Fibroblast of lung (primary cell): ENCODE measurements around the gene WDR31.

Experiments
- CTCF ChIP-seq, 2 donors: IDR thresholded peaks in 1 of 2; conservative IDR thresholded peaks in 1 of 2; 1 replicate in 1 of 2; 2 replicates in 1 of 2; pipeline ENCODE4 v1.5.1; 2011 to 2012; ENCODE audit warnings: low read length in 2 of 2, control low read depth in 1 of 2, inconsistent platforms in 1 of 2, low read depth in 1 of 2, mild to moderate bottlenecking in 1 of 2
- EZH2 ChIP-seq: IDR thresholded peaks from 2 replicates; pipeline ENCODE4 v1.5.1; 2012; ENCODE audit warnings: low read length, control low read depth, mild to moderate bottlenecking; ENCODE audit errors: missing control alignments

GRCh38 chr9:113361304-113362018, 21.4 kb upstream of the WDR31 start:
- no peak for TF ChIP-seq CTCF (conservative IDR thresholded peaks at IDR 0.05 in 1 of 2, IDR thresholded peaks at IDR 0.05 in 1 of 2; ENCODE audit: low read depth in 1 of 2, low read length in 2 of 2)
- TF ChIP-seq EZH2: no peak
